HepG2 (cell line): Measurements from ENCODE around the gene ZNRD2. TPM values are rescaled to one million over a fixed set of nuclear protein-coding genes. Genes with fewer than 3 reads are reported as not detected.

ENCODE experiments used
- AHDC1 ChIP-seq: sonication (generic); formaldehyde crosslinking; IDR thresholded peaks from 2 replicates; pipeline ENCODE4 v1.5.1; 2020; ENCODE audit warnings: mild to moderate bottlenecking, missing genetic modification reagents, borderline replicate concordance
- CREM ChIP-seq, 2 experiments: sonication (generic) in 1 of 2; formaldehyde crosslinking in 1 of 2; IDR thresholded peaks; 2 replicates each; pipeline versions ENCODE4 v1.4.0 to v1.6.1; 2016 to 2020; ENCODE audit warnings: antibody characterized with exemption in 1 of 2, mild to moderate bottlenecking in 1 of 2, missing genetic modification reagents in 1 of 2
- FOXA1 ChIP-seq, 2 experiments: fragments of 450-650 bp in 1 of 2; sonication (generic) in 1 of 2; formaldehyde crosslinking in 1 of 2; IDR thresholded peaks; 2 replicates each; pipeline versions ENCODE4 v1.4.0 to v1.6.1; 2016 to 2020; ENCODE audit warnings: missing genetic modification reagents in 1 of 2
- FOXP1 ChIP-seq, 2 experiments: fragments of 450-650 bp in 1 of 2; IDR thresholded peaks; 2 replicates each; pipeline ENCODE4 v1.6.1; 2017 to 2018; ENCODE audit warnings: antibody characterized with exemption in 1 of 2
- HCFC1 ChIP-seq: fragments of 150-350 bp; IDR thresholded peaks from 2 replicates; pipeline ENCODE4 v1.6.1; 2014; ENCODE audit warnings: low read depth, low read length
- IRF1 ChIP-seq: sonication (generic); formaldehyde crosslinking; IDR thresholded peaks from 2 replicates; pipeline ENCODE4 v1.4.0; 2020; ENCODE audit warnings: low read depth, mild to moderate bottlenecking, missing genetic modification reagents
- NFRKB ChIP-seq: fragments of 450-650 bp; IDR thresholded peaks from 2 replicates; pipeline ENCODE4 v1.6.1; 2017
- RARG ChIP-seq: sonication (generic); formaldehyde crosslinking; IDR thresholded peaks from 2 replicates; pipeline ENCODE4 v1.4.0; 2020; ENCODE audit warnings: low read depth, mild to moderate bottlenecking, missing genetic modification reagents
- RBM39 ChIP-seq: fragments of 200-400 bp; formaldehyde crosslinking; IDR thresholded peaks from one replicate; pipeline ENCODE4 v1.6.1; 2018; ENCODE audit warnings: antibody characterized with exemption, mild to moderate bottlenecking, low read depth, low read length; ENCODE audit not compliant: poor library complexity, severe bottlenecking
- RERE ChIP-seq: IDR thresholded peaks from 2 replicates; pipeline ENCODE4 v1.6.1; 2016; ENCODE audit warnings: low read depth, missing genetic modification reagents, missing compliant biosample characterization
- SMYD3 ChIP-seq: sonication (generic); formaldehyde crosslinking; IDR thresholded peaks from 2 replicates; pipeline ENCODE4 v1.8.1; 2023; ENCODE audit warnings: mild to moderate bottlenecking, missing genetic modification reagents
- SRY ChIP-seq: sonication (generic); formaldehyde crosslinking; IDR thresholded peaks from 2 replicates; pipeline ENCODE4 v1.8.0; 2022; ENCODE audit warnings: mild to moderate bottlenecking, missing genetic modification reagents
- U2AF1 ChIP-seq: fragments of 200-400 bp; formaldehyde crosslinking; optimal IDR thresholded peaks from 2 replicates; pipeline ENCODE3; 2017; ENCODE audit warnings: mild to moderate bottlenecking, low read depth, low read length
- YEATS4 ChIP-seq: sonication (generic); formaldehyde crosslinking; IDR thresholded peaks from 2 replicates; pipeline ENCODE4 v1.4.0; 2020; ENCODE audit warnings: missing genetic modification reagents, borderline replicate concordance
- ZNF501 ChIP-seq: sonication (generic); formaldehyde crosslinking; IDR thresholded peaks from 2 replicates; pipeline ENCODE4 v1.5.1; 2020; ENCODE audit warnings: mild to moderate bottlenecking, moderate library complexity, missing genetic modification reagents
- ZSCAN29 ChIP-seq: sonication (generic); formaldehyde crosslinking; conservative IDR thresholded peaks from 2 replicates; pipeline ENCODE4 v1.4.0; 2020; ENCODE audit warnings: mild to moderate bottlenecking, missing genetic modification reagents
- polyA plus RNA-seq, 8 experiments: library from polyadenylated mRNA; depleted of rRNA in 3 of 8; stranded (reverse) in 7 of 8; unstranded in 1 of 8; fragments of >200 nt; fragmentation: Illumina TruSeq in 4 of 8; extraction: Trizol in 4 of 8; gene quantifications; 2 replicates each; pipeline versions ENCODE4 v1.2.1 to v1.2.3, GENCODE V29; 2011 to 2016; ENCODE audit warnings: low read depth in 4 of 8, missing spikeins in 1 of 8, mixed read lengths in 1 of 8; ENCODE audit not compliant: insufficient read depth in 1 of 8
- total RNA-seq, 5 experiments: library from RNA; depleted of rRNA; stranded (reverse); fragments of >200 nt; fragmentation: Illumina TruSeq; extraction: Trizol; gene quantifications; 2 replicates each; pipeline ENCODE4 v1.2.3, GENCODE V29; 2016; ENCODE audit warnings: low read depth in 1 of 5

ZNRD2 gene
- total and polyA plus RNA-seq, 2 of the 13 experiments (the other 11 are each of a cell fraction or from before 2014, with no cell fraction given), result 29.2 to 34.0 TPM

GRCh38 chr11:65576867-65577755, 6.8 kb downstream of the ZNRD2 start (continued):
- no peak for TF ChIP-seq RERE (CRISPR knock-in tag)
- no peak for TF ChIP-seq YEATS4
- no peak for TF ChIP-seq AHDC1 (CRISPR knock-in tag)
- TF ChIP-seq ZSCAN29 (CRISPR knock-in tag), result no peak
- TF ChIP-seq CREM (IDR thresholded peaks at IDR 0.05), result no peak
- TF ChIP-seq CREM (CRISPR knock-in tag; IDR thresholded peaks at IDR 0.05), result no peak
- TF ChIP-seq RARG, result no peak
- TF ChIP-seq IRF1, result no peak
- no peak for TF ChIP-seq SMYD3 (CRISPR knock-in tag)
- 0 out of 2 replicates have a peak, but pooled peaks have one; percentile 42 for TF ChIP-seq ZNF501 (CRISPR knock-in tag)
- TF ChIP-seq FOXP1 (IDR thresholded peaks at IDR 0.05), result no peak
- TF ChIP-seq FOXP1 (CRISPR knock-in tag; IDR thresholded peaks at IDR 0.05), result no peak
- no peak for TF ChIP-seq RBM39
- no peak for TF ChIP-seq U2AF1
- no peak for TF ChIP-seq NFRKB
- TF ChIP-seq FOXA1 (IDR thresholded peaks at IDR 0.05), result no peak
- TF ChIP-seq FOXA1 (CRISPR knock-in tag; IDR thresholded peaks at IDR 0.05), result peak; percentile 15; the same call in 1 of the 2 replicates
- no peak for TF ChIP-seq SRY (CRISPR knock-in tag)
- no peak for TF ChIP-seq HCFC1
